Activated T-helper 9 cell treated with anti-CD3 and anti-CD28 coated beads, Interleukin-2, amount 50 U/mL, for 16 hours (primary cell): Measurements from ENCODE around the gene GAK.

Experiments
- DNase-seq: peaks from one replicate; pipeline ENCODE4 v3.0.0-alpha.2; 2020; ENCODE audit warnings: low read depth

Gene GAK

GRCh38 chr4:848803-849477 lies 83.2 kb downstream of the GAK start:
- DNase-seq = no peak

- no peak for DNase-seq
These were observed 83.8 kb downstream of the GAK start for GRCh38 chr4:848307-848691.

DNA sequence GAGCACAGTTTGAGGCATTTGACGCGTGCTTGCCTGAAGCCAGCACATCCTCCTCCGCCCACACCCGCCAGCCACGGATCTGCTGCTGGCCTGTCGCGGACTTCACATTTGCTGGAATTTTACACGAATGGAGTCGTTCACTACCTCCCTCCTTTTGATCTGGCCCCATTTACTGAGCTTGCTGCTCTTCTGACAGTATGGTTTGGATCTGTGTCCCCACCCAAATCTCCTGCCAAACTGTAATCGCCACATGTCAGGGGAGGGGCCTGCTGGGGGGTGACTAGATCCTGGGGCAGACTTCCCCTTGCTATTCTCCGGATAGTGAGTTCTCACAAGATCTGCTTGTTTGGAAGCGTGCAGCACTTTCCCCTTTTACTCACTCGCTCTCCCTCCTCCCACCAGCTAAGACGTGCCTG lies 86.3 kb downstream of the GAK start:
- no peak for DNase-seq

GRCh38 chr4:845233-845835 lies 86.8 kb downstream of the GAK start:
- no peak for DNase-seq

DNA sequence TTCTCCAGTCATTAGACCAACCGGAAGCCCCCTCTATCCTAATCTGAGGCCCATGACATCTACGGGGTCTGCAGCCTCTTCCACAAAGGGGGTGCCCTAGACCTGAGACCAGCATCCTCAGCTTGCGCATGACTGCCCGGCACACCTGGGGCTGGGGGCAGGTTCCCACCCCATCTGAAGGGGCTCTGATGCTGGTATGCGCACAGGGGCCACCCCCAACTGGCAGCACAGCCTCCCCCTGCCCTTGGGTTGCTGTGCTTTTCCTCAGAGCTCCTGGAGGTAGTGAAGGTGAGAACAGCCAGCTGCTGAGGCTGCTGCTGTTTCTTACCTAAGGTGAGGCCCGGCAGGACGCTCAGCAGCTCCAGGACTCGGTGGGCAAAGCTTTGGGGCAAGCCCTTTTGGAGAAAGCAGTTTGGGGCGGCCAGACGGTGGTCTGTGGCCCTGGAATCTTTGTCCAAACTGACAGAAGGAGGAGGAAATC lies 87.3 kb downstream of the GAK start:
- no peak for DNase-seq

- no peak for DNase-seq
These were observed 92.3 kb downstream of the GAK start for GRCh38 chr4:839675-840443.

GRCh38 chr4:837772-838171 lies 94.3 kb downstream of the GAK start:
- DNase-seq = no peak

GRCh38 chr4:836750-837301 lies 95.3 kb downstream of the GAK start:
- no peak for DNase-seq

DNA sequence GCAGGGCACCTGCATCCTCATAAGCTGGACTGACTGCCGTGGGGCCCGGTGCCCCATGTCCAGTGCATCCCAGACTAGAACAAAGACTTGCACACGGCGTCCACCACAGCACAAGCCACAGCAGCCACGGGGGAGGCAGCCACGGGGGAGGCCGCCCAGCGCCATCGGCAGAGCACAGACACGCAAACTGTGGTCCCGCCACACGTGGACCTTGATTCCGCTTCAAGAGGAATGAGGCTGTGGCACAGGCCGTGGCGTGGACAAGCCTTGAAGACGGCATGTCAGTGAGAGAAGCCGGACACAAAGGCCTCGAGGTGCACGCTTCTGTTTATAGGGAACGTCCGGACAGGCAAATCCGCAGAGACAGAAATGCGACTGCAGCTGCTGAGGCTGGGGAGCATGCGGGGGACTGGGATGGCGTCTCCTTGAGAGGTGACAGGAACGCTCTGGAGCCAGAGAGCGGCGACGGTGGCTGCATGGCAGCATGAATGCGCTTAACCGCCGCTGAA lies 96.1 kb downstream of the GAK start:
- DNase-seq = no peak

GRCh38 chr4:835148-836002 lies 96.7 kb downstream of the GAK start:
- no peak for DNase-seq

DNA sequence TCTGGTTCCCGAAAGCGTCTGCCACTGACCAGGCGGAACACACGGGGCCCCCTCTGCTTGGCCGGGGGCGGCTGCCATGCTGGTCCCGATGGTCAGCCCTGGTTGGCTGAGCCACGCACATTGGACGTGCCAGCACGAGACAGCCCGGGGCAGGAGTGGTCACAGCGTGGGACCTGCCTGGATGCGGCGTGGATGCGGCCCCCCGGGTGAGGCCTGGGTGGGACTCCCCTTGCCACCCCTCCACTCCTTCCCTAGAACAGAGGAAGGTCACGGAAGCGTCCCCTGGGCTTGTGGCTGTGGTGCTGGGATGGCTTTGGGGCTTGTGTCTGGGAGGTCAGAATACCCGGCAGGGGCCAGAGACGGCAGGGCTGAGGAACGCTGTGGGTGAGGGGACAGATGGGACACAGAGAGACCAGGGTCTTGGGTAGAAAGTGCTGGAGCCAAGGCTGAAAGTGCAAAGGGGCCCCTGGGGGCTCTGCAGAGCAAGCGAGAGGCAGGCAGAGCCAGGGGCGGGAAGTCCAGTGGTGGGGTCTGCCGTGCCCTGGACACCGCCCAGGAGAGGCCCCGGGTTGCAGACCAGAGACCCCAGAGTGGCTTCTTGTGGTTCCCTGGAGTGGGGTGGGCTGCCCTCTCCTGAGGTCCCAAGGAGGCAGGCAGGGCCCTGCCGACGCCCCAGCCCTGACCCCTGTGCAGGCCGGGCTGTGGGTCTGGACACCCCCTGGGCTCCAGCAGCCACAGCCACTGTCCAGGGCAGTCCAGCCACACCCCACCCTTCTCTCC lies 97.6 kb downstream of the GAK start:
- DNase-seq = no peak

DNA sequence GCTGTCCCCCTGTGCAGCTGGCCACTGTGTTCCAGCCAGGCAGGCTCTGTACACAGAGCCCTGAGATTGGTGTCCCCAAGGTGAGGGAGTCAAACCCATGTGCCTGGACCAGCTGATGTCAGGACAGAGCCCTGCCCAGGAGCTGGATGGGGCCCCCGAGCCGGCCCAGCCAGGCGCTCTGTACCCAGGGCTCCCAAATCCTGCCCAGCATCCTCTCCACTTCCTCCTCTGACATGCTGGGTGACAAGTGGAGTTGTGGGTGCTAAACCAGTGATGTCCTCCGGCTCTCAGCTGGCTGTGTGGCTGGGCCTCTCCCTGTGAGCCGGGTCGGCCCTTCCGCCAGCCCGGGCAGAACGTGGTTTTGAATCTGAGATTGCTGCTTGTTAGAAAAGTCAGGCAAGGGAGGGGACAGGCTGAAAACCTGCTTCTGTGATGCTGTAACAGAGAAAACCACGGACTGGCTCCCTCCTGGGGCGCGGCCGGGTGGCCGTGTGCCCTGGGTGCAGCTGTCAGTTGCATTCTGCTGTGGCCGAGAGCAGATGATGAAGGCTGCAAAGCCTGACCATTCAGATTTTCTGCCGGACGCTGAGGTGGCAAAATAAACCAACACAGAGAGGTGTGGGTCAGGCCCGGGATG lies 98.3 kb downstream of the GAK start:
- no peak for DNase-seq

GRCh38 chr4:833156-833555 lies 99.0 kb downstream of the GAK start:
- no peak for DNase-seq

- DNase-seq = no peak
These were observed 99.6 kb downstream of the GAK start for GRCh38 chr4:832536-832935.

- no peak for DNase-seq
These were observed 100.0 kb downstream of the GAK start for GRCh38 chr4:832108-832507.

DNA sequence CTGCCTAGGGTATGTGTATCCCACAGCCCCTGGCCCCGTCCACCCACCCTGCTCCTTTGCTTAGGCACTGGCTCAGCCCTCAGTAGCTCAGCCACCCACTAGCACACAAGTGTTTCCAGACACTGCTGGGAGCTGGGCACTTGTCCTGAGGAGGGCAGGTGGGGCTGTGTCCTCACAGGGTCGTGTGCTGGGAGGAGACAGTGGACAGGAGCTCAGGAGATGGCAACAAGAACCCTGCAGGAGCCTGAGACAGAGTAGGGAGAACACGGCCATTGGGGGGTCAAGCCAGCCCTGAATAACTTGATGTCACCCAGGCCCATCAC lies 100.7 kb downstream of the GAK start:
- DNase-seq = no peak

DNA sequence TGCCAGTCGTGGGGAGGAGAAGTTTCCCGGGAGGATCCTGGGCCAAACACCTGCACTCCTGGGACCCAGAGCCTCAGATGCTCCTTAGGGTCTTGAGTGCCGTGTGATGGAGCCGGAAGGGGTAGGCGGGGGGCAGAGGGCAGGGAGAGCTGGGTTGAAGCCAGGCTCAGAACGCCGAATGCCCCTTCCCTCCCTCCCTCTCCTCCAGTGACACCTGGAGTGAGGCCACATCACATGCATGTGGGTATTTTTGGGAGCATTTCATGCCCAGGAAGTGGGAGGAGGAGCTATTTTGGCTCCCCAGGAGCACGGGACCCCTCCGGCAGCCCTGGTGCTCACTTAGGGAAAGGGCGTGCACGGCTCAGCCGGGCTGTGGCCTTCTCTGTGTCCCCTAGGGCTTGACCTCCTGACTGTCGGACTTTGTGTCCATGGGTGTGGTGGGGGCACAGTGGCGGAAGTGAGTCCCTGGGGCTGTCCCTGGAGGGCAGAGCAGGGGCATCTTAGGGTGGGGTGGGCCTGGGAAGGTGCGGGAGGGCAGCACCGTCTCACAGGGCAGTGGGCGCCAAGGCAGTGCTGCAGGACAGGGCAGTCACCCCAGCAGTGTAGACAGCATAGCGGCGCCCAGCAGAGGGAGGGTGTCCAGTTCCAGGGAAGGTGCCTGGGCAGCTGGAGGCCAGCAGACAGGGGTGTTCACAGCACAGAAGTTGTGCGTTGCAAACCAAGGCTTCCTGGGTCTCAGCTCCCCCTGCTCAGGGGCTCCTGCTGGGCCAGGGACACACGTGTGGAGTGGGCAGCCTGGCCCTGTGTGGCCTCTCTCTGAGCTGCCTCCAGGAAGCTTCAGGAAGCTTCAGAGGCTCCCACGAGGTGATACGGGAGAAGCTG lies 101.3 kb downstream of the GAK start:
- DNase-seq = no peak

GRCh38 chr4:829761-830600 lies 102.1 kb downstream of the GAK start:
- no peak for DNase-seq

GRCh38 chr4:829291-829690 lies 102.8 kb downstream of the GAK start:
- no peak for DNase-seq
